Gastroesophageal sphincter (tissue), 3 donors: Measurements from ENCODE around the gene CCSER2.

Source experiments
- CTCF ChIP-seq, 4 experiments: fragments of 200-600 bp in 2 of 4; fragments of 450-650 bp in 2 of 4; sonication (generic) in 1 of 4; IDR thresholded peaks; one replicate each; pipeline ENCODE4 v1.5.1; 2017 to 2019; ENCODE audit warnings: antibody characterized with exemption in 4 of 4, mild to moderate bottlenecking in 2 of 4, moderate library complexity in 2 of 4
- POLR2A ChIP-seq, 2 donors: fragments of 450-650 bp; IDR thresholded peaks; one replicate each; pipeline ENCODE4 v1.6.1; 2017; ENCODE audit warnings: antibody characterized with exemption in 2 of 2, mild to moderate bottlenecking in 2 of 2, moderate library complexity in 1 of 2
- POLR2AphosphoS5 ChIP-seq: sonication (generic); formaldehyde crosslinking; IDR thresholded peaks from one replicate; pipeline ENCODE4 v1.6.1; 2017; ENCODE audit warnings: antibody characterized with exemption

GRCh38 chr10:84335516-84335915, 7.1 kb downstream of the CCSER2 start:
- TF ChIP-seq POLR2A (IDR thresholded peaks at IDR 0.05) (no peak), CTCF (IDR thresholded peaks at IDR 0.05) (no peak), POLR2AphosphoS5 (no peak)
